ENCODE data around the gene TBC1D10A. TPM values are rescaled to one million over a fixed set of nuclear protein-coding genes. Genes with fewer than 3 reads are reported as not detected.

Gene TBC1D10A
- total and polyA plus RNA-seq, 9 donors = 6.2 to 11.3 (median 8.4) TPM

GRCh38 chr22:30293026-30293425, 33.7 kb downstream of the TBC1D10A start:
- H3K36me3 ChIP-seq (ENCODE audit: control insufficient read depth, insufficient read depth, low read length) = peaks cover 60% of the 10 kb centered on the region
- DNase-seq = no peak
- H3K9me3 ChIP-seq (replicated peaks; ENCODE audit: control insufficient read depth, low read depth, low read length) = no peaks in the 10 kb centered on the region
- WGBS (ENCODE audit: insufficient coverage) = 81% methylated on average over 6 of the region's 7 CpGs
- H3K4me3 ChIP-seq (ENCODE audit: low read length) = no peak overlapping the region
- no peaks in the 10 kb centered on the region for H3K27me3 ChIP-seq (ENCODE audit: control insufficient read depth, insufficient read depth, low read length)
- H3K27ac ChIP-seq (ENCODE audit: low read length) = no peak overlapping the region
- H3K4me1 ChIP-seq (ENCODE audit: control insufficient read depth, insufficient read depth, low read length) = peaks cover 34% of the 10 kb centered on the region

DNA sequence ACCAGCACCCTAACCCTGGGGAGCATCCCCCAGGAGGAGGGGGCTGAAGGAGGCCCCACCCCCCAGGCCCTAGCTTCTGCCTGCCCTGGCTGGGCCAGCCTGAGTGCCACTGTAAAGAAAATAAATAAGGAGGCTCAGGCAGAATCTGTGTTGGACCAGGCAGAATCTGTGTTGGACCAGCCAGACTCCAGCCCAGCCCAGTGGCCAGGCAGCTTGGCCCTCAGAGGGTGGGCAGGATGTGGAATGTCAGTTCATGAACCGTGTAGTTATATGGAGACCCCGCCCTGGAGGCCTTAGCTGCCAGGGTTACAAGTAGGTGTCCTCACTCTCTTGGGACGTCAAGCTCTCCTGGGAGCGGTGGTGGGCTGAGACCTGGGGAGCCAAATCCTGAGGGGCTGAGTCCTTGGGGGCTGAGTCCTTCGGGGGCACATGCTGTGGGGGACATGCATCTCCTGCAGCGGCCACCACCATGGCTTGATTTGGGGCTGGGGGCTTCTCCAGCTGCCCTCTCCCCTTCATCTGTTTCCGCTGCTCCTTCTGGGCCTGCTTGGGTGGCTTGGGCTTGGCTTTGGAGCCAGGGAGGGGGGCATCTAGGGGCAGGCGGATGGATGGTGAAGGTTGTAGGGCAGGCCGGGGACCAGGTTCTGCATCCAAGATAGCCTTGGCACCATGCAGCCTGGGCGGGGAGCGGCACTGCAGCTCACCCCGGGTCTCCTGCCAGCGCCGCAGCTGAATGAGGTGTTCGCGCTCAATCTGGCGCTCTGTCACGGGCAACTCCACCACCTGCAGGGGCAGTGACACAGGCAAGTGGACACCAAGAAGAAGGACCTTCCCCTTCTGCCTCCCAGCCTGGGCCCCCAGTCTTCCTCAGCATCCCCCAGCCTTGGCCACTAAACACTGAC, 34.4 kb downstream of the TBC1D10A start:
- no peak for DNase-seq
- no peaks in the 10 kb centered on the region for H3K27me3 ChIP-seq (ENCODE audit: control insufficient read depth, insufficient read depth, low read length)
- no peak overlapping the region for H3K4me3 ChIP-seq (ENCODE audit: low read length)
- H3K4me1 ChIP-seq (ENCODE audit: control insufficient read depth, insufficient read depth, low read length) = peaks cover 37% of the 10 kb centered on the region
- peaks cover 53% of the 10 kb centered on the region for H3K36me3 ChIP-seq (ENCODE audit: control insufficient read depth, insufficient read depth, low read length)
- no peaks in the 10 kb centered on the region for H3K9me3 ChIP-seq (replicated peaks; ENCODE audit: control insufficient read depth, low read depth, low read length)
- 83% methylated on average over 15 of the region's 18 CpGs for WGBS (ENCODE audit: insufficient coverage)
- peak overlapping the region; percentile 92 for H3K27ac ChIP-seq (ENCODE audit: low read length)

DNA sequence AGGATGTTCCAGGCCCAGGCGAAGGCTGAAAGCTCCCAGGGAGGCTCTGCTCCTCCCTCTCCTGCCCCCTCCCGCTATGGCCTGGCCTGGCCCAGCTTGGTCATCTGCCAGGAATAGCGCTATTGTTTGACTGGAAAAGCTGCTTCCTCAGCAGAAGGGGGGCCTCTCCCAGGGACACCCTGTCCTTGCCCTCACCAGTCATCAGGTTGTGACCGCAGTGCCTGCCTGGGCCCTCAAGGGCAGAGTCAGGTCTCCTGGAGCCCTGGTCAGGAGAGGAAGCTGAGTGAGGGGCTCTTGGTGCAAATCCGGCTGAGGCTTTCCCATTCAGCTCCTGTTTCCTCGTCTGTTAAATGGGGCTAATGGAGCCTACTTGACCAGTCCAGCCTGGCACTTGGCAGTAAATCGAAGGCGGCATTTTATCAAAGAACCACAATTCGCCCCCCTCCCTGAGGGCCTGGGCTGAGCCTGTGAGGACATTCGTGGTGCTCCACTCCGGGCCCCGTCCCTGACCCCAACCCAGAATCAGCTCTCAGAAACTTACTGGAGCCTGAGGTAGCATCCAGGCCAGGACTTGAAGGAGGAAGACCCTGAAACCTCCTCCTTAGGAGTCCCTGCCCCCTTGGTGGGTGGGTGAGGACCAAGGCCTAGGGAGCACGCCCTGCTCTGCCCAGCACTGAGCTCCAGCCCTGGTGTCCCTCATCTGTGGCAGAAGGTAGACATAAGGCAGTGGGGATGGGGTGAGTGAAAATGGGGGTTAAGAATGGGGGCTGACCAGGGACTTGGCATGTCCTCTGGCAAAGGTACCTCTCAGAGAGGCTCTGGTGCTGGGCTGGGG, 35.5 kb downstream of the TBC1D10A start:
- Histone ChIP-seq H3K36me3 (ENCODE audit: control insufficient read depth, insufficient read depth, low read length) (peaks cover 45% of the 10 kb centered on the region), H3K27me3 (ENCODE audit: control insufficient read depth, insufficient read depth, low read length) (no peaks in the 10 kb centered on the region), H3K27ac (ENCODE audit: low read length) (peak overlapping the region; percentile 92), H3K4me3 (ENCODE audit: low read length) (no peak overlapping the region), H3K4me1 (ENCODE audit: control insufficient read depth, insufficient read depth, low read length) (peaks cover 37% of the 10 kb centered on the region), H3K9me3 (replicated peaks; ENCODE audit: control insufficient read depth, low read depth, low read length) (no peaks in the 10 kb centered on the region)
- WGBS (ENCODE audit: insufficient coverage) = 59% methylated on average over 7 of the region's 13 CpGs
- peak; percentile 87 for DNase-seq

GRCh38 chr22:30290342-30291057, 36.2 kb downstream of the TBC1D10A start:
- Histone ChIP-seq H3K27ac (ENCODE audit: low read length) (peak overlapping the region; percentile 92), H3K4me3 (ENCODE audit: low read length) (no peak overlapping the region), H3K36me3 (ENCODE audit: control insufficient read depth, insufficient read depth, low read length) (peaks cover 39% of the 10 kb centered on the region), H3K4me1 (ENCODE audit: control insufficient read depth, insufficient read depth, low read length) (peaks cover 37% of the 10 kb centered on the region), H3K9me3 (replicated peaks; ENCODE audit: control insufficient read depth, low read depth, low read length) (no peaks in the 10 kb centered on the region), H3K27me3 (ENCODE audit: control insufficient read depth, insufficient read depth, low read length) (no peaks in the 10 kb centered on the region)
- WGBS (ENCODE audit: insufficient coverage) = 29% methylated on average over 2 of the region's 3 CpGs
- DNase-seq = peak; percentile 73

DNA sequence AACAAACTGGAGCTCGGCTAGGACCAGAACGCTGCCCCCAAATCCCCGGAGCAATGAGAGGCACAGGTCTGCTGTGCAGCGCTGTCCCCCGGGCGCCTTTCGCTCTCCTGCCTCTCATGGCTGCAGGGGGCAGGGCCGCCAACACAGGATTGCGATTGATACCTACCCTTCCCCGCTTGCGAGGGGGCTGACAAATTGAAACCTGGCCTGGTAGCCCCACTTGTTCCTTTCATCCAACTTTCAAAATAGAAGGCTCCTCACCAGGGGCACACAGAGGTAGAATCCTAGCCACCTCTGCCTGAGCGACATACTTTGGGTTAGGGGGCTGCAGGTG, 36.8 kb downstream of the TBC1D10A start:
- Histone ChIP-seq H3K4me3 (ENCODE audit: low read length) (peak overlapping the region; percentile 39), H3K4me1 (ENCODE audit: control insufficient read depth, insufficient read depth, low read length) (peaks cover 37% of the 10 kb centered on the region), H3K36me3 (ENCODE audit: control insufficient read depth, insufficient read depth, low read length) (peaks cover 41% of the 10 kb centered on the region), H3K27me3 (ENCODE audit: control insufficient read depth, insufficient read depth, low read length) (no peaks in the 10 kb centered on the region), H3K27ac (ENCODE audit: low read length) (peak overlapping the region; percentile 92), H3K9me3 (replicated peaks; ENCODE audit: control insufficient read depth, low read depth, low read length) (no peaks in the 10 kb centered on the region)
- 6% methylated on average over 8 of the region's 12 CpGs for WGBS (ENCODE audit: insufficient coverage)
- DNase-seq = no peak

GRCh38 chr22:30289141-30289979, 37.4 kb downstream of the TBC1D10A start, which contains the start of gene CASTOR1:
CASTOR1 (minus strand) TSS chr22:30289505; CDS start chr22:30289497, 8 bp downstream.
- Histone ChIP-seq H3K9me3 (replicated peaks; ENCODE audit: control insufficient read depth, low read depth, low read length) (no peaks in the 10 kb centered on the region), H3K36me3 (ENCODE audit: control insufficient read depth, insufficient read depth, low read length) (peaks cover 36% of the 10 kb centered on the region), H3K27ac (ENCODE audit: low read length) (peak within 1 kb of the TSS; percentile 92), H3K4me1 (ENCODE audit: control insufficient read depth, insufficient read depth, low read length) (peaks cover 37% of the 10 kb centered on the region), H3K27me3 (ENCODE audit: control insufficient read depth, insufficient read depth, low read length) (no peaks in the 10 kb centered on the region), H3K4me3 (ENCODE audit: low read length) (peak within 1 kb of the TSS; percentile 78)
- peak; percentile 99 for DNase-seq
- 0% methylated on average over 74 of the region's 85 CpGs for WGBS (ENCODE audit: insufficient coverage)

DNA sequence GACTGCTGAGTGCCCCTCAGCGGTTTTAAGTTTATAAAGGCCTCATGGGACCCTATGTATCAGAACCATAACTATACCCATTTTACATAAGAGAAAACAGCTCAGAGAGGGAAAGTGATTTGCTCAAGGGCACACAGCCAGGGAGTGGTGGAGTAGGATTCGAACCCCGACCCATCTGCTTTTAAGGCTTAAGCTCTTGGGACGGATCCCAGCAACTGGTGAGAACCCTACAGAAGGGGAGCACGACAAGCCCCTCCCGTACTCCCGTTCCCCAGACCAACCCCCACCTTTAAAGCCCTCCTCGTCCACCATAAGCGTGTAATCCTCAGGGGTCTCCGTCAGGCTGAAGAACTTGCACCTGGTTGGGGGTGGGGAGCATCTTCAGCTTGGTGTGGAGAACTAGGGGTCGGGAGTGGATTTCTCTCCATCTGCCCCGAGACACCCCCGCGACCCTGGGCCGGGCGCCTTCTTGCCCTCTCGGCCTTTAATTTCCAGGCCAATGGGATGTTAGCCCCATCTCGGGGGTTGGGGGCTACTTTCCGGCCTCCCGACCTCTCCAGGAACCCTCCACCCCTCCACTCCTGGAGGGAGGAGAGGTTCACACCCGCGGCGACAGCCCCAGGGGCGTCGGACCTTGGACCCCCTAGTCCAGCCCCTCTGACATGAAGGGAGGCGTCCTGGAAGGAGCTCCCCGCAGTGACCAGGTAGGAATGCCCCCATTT, 38.2 kb downstream of the TBC1D10A start:
- DNase-seq = peak; percentile 62
- peaks cover 28% of the 10 kb centered on the region for H3K36me3 ChIP-seq (ENCODE audit: control insufficient read depth, insufficient read depth, low read length)
- 0% methylated on average over 5 of the region's 27 CpGs for WGBS (ENCODE audit: insufficient coverage)
- H3K27ac ChIP-seq (ENCODE audit: low read length) = peak overlapping the region; percentile 77
- no peaks in the 10 kb centered on the region for H3K9me3 ChIP-seq (replicated peaks; ENCODE audit: control insufficient read depth, low read depth, low read length)
- H3K4me3 ChIP-seq (ENCODE audit: low read length) = peak overlapping the region; percentile 78
- H3K27me3 ChIP-seq (ENCODE audit: control insufficient read depth, insufficient read depth, low read length) = no peaks in the 10 kb centered on the region
- peaks cover 37% of the 10 kb centered on the region for H3K4me1 ChIP-seq (ENCODE audit: control insufficient read depth, insufficient read depth, low read length)

DNA sequence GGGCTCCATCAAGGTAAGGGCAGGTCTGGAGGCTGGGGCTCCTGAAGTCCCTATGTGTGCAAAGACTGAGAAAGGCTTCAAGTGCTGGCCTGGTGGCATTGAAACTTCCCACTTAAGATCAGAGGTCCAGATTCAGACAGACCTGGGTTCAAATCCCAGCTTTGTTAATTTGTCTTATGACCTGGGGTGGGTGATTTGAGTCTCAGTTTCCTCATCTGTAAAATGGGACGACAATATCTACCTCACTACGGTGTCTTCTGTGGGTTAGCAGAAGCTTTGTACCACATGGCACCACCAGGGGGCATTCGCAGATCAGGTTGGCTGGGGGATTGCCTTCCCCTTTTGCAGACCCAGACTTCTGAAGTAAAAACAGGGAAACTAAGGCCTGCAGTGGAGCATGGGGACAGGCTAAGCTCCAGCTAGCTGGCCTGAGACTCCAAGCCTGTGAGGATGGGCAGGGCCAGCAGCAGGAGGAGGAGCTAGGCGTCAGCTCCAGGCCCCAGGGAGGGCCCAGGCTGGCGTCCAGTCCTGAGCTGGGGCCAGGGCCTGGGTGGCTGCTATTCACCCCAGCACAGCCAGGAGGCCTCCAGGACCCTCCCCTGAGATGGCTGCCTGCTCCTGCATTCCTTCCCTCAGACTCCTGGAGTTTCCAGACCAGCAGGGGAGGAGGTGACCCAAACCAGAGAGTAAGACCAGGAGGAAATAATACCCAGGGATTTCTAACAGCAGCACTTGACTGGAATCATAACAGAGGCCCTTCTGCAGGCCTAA, 38.9 kb downstream of the TBC1D10A start:
- DNase-seq = peak; percentile 91
- H3K36me3 ChIP-seq (ENCODE audit: control insufficient read depth, insufficient read depth, low read length) = peaks cover 21% of the 10 kb centered on the region
- H3K9me3 ChIP-seq (replicated peaks; ENCODE audit: control insufficient read depth, low read depth, low read length) = no peaks in the 10 kb centered on the region
- no peaks in the 10 kb centered on the region for H3K27me3 ChIP-seq (ENCODE audit: control insufficient read depth, insufficient read depth, low read length)
- peak overlapping the region; percentile 8 for H3K4me3 ChIP-seq (ENCODE audit: low read length)
- peak overlapping the region; percentile 77 for H3K27ac ChIP-seq (ENCODE audit: low read length)
- peaks cover 37% of the 10 kb centered on the region for H3K4me1 ChIP-seq (ENCODE audit: control insufficient read depth, insufficient read depth, low read length)
- 16% methylated on average over 5 of the region's 5 CpGs for WGBS (ENCODE audit: insufficient coverage)

Measured in muscle of leg (tissue), 11 donors.